Measurements from ENCODE around the gene FLNC. TPM values are rescaled to one million over a fixed set of nuclear protein-coding genes. Genes with fewer than 3 reads are reported as not detected.

Gene FLNC
- total and polyA plus RNA-seq, 2 of the 13 experiments (the other 11 are each of a cell fraction or from before 2014, with no cell fraction given) = 0.02 TPM; not detected in 1

GRCh38 chr7:128888756-128889095 lies 58.5 kb downstream of the FLNC start:
- 25% methylated on average over 6 of the region's 11 CpGs for WGBS (ENCODE audit: low lambda C conversion rate)
- H3K36me3 ChIP-seq (replicated peaks in 1 of 2; ENCODE audit: control insufficient read depth in 1 of 2, insufficient read depth in 2 of 2, low read length in 2 of 2) = no peaks in the 10 kb centered on the region
- H3K79me2 ChIP-seq (ENCODE audit: insufficient read depth, low read length) = no peaks in the 10 kb centered on the region
- CTCF ChIA-PET (ENCODE audit: low intra/inter-chr PET ratio, low total read pairs) = no interaction called here
- peaks cover 1 to 26% of the 10 kb centered on the region in 2 experiments; a peak in 3 of 5 replicates for H3K27me3 ChIP-seq (ENCODE audit: control insufficient read depth in 1 of 2, insufficient read depth in 2 of 2, low read length in 2 of 2)
- no peaks in the 10 kb centered on the region for H4K20me1 ChIP-seq (ENCODE audit: insufficient read depth, low read length)
- no peak overlapping the region; a peak in 1 of 6 replicates for H3K4me3 ChIP-seq (replicated peaks in 1 of 3; ENCODE audit: insufficient read depth in 1 of 3, low read depth in 2 of 3, low read length in 3 of 3)
- no TSS peak for BruUV-seq (replicated peaks)
- intact Hi-C loops (cut with micrococcal nuclease; ENCODE audit: unreplicated experiment) = no loop called here
- FAIRE-seq (no peak), DNase-seq (ENCODE audit: low spot score) (no peak), ATAC-seq (no peak)
- POLR2A ChIA-PET = no interaction called here
- in situ Hi-C loops (cut with HindIII; ENCODE audit: extremely low pct_ligation_motif_present, low pct_unique_long_range_greater_than_20kb) = loop anchor here (25.0 kb wide), 1 partner anchor 451 kb away; no protein-coding TSS in a partner anchor
- H3K4me1 ChIP-seq (ENCODE audit: insufficient read depth, low read length) = peaks cover 38% of the 10 kb centered on the region
- no peak overlapping the region for H3K27ac ChIP-seq (ENCODE audit: extremely low read length, insufficient read depth, low read length)
- H3K9me3 ChIP-seq (ENCODE audit: low read length) = no peaks in the 10 kb centered on the region
- H3K9ac ChIP-seq (ENCODE audit: insufficient read depth, low read depth, low read length) = no peak overlapping the region
- H3K4me2 ChIP-seq (ENCODE audit: low read depth, low read length) = no peak overlapping the region
- H2AFZ ChIP-seq (ENCODE audit: low read length) = no peak overlapping the region
- TF ChIP-seq, protein P1, sequence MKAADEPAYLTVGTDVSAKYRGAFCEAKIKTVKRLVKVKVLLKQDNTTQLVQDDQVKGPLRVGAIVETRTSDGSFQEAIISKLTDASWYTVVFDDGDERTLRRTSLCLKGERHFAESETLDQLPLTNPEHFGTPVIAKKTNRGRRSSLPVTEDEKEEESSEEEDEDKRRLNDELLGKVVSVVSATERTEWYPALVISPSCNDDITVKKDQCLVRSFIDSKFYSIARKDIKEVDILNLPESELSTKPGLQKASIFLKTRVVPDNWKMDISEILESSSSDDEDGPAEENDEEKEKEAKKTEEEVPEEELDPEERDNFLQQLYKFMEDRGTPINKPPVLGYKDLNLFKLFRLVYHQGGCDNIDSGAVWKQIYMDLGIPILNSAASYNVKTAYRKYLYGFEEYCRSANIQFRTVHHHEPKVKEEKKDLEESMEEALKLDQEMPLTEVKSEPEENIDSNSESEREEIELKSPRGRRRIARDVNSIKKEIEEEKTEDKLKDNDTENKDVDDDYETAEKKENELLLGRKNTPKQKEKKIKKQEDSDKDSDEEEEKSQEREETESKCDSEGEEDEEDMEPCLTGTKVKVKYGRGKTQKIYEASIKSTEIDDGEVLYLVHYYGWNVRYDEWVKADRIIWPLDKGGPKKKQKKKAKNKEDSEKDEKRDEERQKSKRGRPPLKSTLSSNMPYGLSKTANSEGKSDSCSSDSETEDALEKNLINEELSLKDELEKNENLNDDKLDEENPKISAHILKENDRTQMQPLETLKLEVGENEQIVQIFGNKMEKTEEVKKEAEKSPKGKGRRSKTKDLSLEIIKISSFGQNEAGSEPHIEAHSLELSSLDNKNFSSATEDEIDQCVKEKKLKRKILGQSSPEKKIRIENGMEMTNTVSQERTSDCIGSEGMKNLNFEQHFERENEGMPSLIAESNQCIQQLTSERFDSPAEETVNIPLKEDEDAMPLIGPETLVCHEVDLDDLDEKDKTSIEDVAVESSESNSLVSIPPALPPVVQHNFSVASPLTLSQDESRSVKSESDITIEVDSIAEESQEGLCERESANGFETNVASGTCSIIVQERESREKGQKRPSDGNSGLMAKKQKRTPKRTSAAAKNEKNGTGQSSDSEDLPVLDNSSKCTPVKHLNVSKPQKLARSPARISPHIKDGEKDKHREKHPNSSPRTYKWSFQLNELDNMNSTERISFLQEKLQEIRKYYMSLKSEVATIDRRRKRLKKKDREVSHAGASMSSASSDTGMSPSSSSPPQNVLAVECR (CRISPR knock-in tag; IDR thresholded peaks at IDR 0.05; ENCODE audit: borderline replicate concordance) = no peak
- TF ChIP-seq LCORL (IDR thresholded peaks at IDR 0.05) (no peak), LCORL (CRISPR knock-in tag; IDR thresholded peaks at IDR 0.05) (no peak), ZNF530 (CRISPR knock-in tag; IDR thresholded peaks at IDR 0.05; ENCODE audit: low read depth) (no peak), ZNF34 (CRISPR knock-in tag; IDR thresholded peaks at IDR 0.05; ENCODE audit: borderline replicate concordance) (no peak), RCOR2 (CRISPR knock-in tag; IDR thresholded peaks at IDR 0.05) (no peak)
